HG03060 (cell line): ENCODE measurements around the gene WNT16.

ENCODE experiments used
- ATAC-seq: cut with Tn5 transposase; IDR thresholded peaks from one replicate; pipeline ENCODE4 v1.9.1; 2021; ENCODE audit warnings: low read depth, moderate number of reproducible peaks; ENCODE audit not compliant: unreplicated experiment

Gene WNT16

GRCh38 chr7:121390109-121390508, 61.3 kb downstream of the WNT16 start:
- no peak for ATAC-seq

- no peak for ATAC-seq
Observed at GRCh38 chr7:121390617-121391016, 61.8 kb downstream of the WNT16 start.
